Activated CD8-positive, alpha-beta memory T cell treated with anti-CD3 and anti-CD28 coated beads for 1 hour (primary cell): ENCODE measurements around the gene CRKL.
"Not testable (repeated sequence)": the region's sequence is repeated elsewhere in the genome, so short reads cannot be mapped to it uniquely, and the experiment has no call there.

Experiments used
- DNase-seq, 2 donors: peaks; one replicate each; pipeline ENCODE4 v3.0.0-alpha.2; 2020; ENCODE audit warnings: low read depth in 1 of 2; ENCODE audit errors: extremely low read depth in 1 of 2

The CRKL gene

GRCh38 chr22:20931126-20931654, 14.0 kb downstream of the CRKL start:
- DNase-seq = no peak

- no peak for DNase-seq
These were observed 16.7 kb downstream of the CRKL start for GRCh38 chr22:20933910-20934309.

GRCh38 chr22:20935049-20935448, 17.8 kb downstream of the CRKL start:
- not testable (repeated sequence) for DNase-seq

- not testable (repeated sequence) for DNase-seq
These were observed 18.8 kb downstream of the CRKL start for GRCh38 chr22:20935780-20936539.

GRCh38 chr22:20937031-20937793, 20.0 kb downstream of the CRKL start:
- no peak for DNase-seq

- DNase-seq = no peak
These were observed 20.8 kb downstream of the CRKL start for GRCh38 chr22:20937794-20938671.

- DNase-seq = not testable (repeated sequence)
These were observed 22.4 kb downstream of the CRKL start for GRCh38 chr22:20939457-20940185.

- DNase-seq = no peak
These were observed 23.0 kb downstream of the CRKL start for GRCh38 chr22:20940186-20940651.

- no peak for DNase-seq
These were observed 23.7 kb downstream of the CRKL start for GRCh38 chr22:20940904-20941385.

- DNase-seq = not testable (repeated sequence)
These were observed 25.1 kb downstream of the CRKL start for GRCh38 chr22:20942203-20942902.

GRCh38 chr22:20943104-20943933, 26.1 kb downstream of the CRKL start:
- DNase-seq = no peak

GRCh38 chr22:20944042-20944441, 26.8 kb downstream of the CRKL start:
- no peak for DNase-seq

- no peak for DNase-seq
These were observed 28.3 kb downstream of the CRKL start for GRCh38 chr22:20945578-20945934.

GRCh38 chr22:20946080-20946986, 29.1 kb downstream of the CRKL start:
- no peak for DNase-seq

- DNase-seq = no peak
These were observed 29.8 kb downstream of the CRKL start for GRCh38 chr22:20946991-20947390.

GRCh38 chr22:20948450-20948849, 31.2 kb downstream of the CRKL start:
- no peak for DNase-seq

- no peak for DNase-seq
These were observed 31.8 kb downstream of the CRKL start for GRCh38 chr22:20948989-20949388.
